Loucy (cell line): ENCODE measurements around the gene COG3.

Experiments used
- EZH2phosphoT487 ChIP-seq: fragments of 200-600 bp; IDR thresholded peaks from 2 replicates; pipeline ENCODE4 v1.6.1; 2018; ENCODE audit warnings: antibody characterized with exemption, mild to moderate bottlenecking, moderate library complexity, borderline replicate concordance
- TF ChIP-seq, protein P1 (sequence below): fragments of 200-600 bp; sonication (generic); conservative IDR thresholded peaks from 2 replicates; pipeline ENCODE4 v1.5.1; 2014; ENCODE audit warnings: mild to moderate bottlenecking, antibody characterized with exemption, low read length

GRCh38 chr13:45482571-45483173, 17.9 kb downstream of the COG3 start:
- TF ChIP-seq, protein P1, sequence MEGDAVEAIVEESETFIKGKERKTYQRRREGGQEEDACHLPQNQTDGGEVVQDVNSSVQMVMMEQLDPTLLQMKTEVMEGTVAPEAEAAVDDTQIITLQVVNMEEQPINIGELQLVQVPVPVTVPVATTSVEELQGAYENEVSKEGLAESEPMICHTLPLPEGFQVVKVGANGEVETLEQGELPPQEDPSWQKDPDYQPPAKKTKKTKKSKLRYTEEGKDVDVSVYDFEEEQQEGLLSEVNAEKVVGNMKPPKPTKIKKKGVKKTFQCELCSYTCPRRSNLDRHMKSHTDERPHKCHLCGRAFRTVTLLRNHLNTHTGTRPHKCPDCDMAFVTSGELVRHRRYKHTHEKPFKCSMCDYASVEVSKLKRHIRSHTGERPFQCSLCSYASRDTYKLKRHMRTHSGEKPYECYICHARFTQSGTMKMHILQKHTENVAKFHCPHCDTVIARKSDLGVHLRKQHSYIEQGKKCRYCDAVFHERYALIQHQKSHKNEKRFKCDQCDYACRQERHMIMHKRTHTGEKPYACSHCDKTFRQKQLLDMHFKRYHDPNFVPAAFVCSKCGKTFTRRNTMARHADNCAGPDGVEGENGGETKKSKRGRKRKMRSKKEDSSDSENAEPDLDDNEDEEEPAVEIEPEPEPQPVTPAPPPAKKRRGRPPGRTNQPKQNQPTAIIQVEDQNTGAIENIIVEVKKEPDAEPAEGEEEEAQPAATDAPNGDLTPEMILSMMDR = no peak
- TF ChIP-seq EZH2phosphoT487 = no peak
